Caco-2 (cell line): ENCODE measurements around the gene ATP2B3. TPM values are rescaled to one million over a fixed set of nuclear protein-coding genes. Genes with fewer than 3 reads are reported as not detected.

ENCODE experiments used
- BruUV-seq: library from RNA; stranded (reverse); fragments of 400-500 nt; replicated peaks from 2 replicates; lab custom pipeline; 2021; lab: Mats Ljungman, UMichigan
- CTCF ChIA-PET: fragments of 300-600 bp; sonication (Branson Sonifier 250); formaldehyde crosslinking; loops from one replicate; lab custom pipeline; 2022; ENCODE audit warnings: antibody characterized with exemption; lab: Charles Lee
- POLR2A ChIA-PET: fragments of 300-600 bp; sonication (Branson Sonifier 250); formaldehyde crosslinking; loops from one replicate; lab custom pipeline; 2022; ENCODE audit warnings: antibody characterized with exemption; lab: Charles Lee
- DNase-seq, 2 experiments: peaks; one replicate each; pipeline versions ENCODE4 v3.0.0 to v3.0.0-alpha.2; 2020 to 2022
- H3K27me3 ChIP-seq: replicated peaks from 2 replicates; pipeline ENCODE4 v1.6.0; 2011; ENCODE audit warnings: low read length; ENCODE audit not compliant: control insufficient read depth, insufficient read depth
- H3K36me3 ChIP-seq: 2 replicates; pipeline ENCODE4 v1.5.1; 2011; ENCODE audit warnings: low read length; ENCODE audit not compliant: control insufficient read depth, insufficient read depth
- H3K4me1 ChIP-seq: fragments of 250-450 bp; sonication (Bioruptor Pico); 2 replicates; pipeline ENCODE4 v1.5.1; 2020; ENCODE audit warnings: mild to moderate bottlenecking
- H3K4me3 ChIP-seq: 2 replicates; pipeline ENCODE4 v1.5.1; 2011; ENCODE audit warnings: low read depth, mild to moderate bottlenecking, control low read depth, low read length
- H3K9me3 ChIP-seq: fragments of 250-450 bp; sonication (Bioruptor Pico); 2 replicates; pipeline ENCODE4 v1.5.1; 2020; ENCODE audit warnings: mild to moderate bottlenecking, moderate library complexity
- H3K27ac Mint-ChIP-seq: one replicate; pipeline ENCODE4 v1.8.0; 2022; ENCODE audit warnings: mixed read lengths; ENCODE audit not compliant: unreplicated experiment
- H3K27me3 Mint-ChIP-seq: one replicate; pipeline ENCODE4 v1.8.0; 2022; ENCODE audit warnings: mixed read lengths; ENCODE audit not compliant: insufficient read depth, unreplicated experiment
- H3K36me3 Mint-ChIP-seq: one replicate; pipeline ENCODE4 v1.8.0; 2022; ENCODE audit warnings: mild to moderate bottlenecking, mixed read lengths; ENCODE audit not compliant: insufficient read depth, unreplicated experiment
- H3K4me1 Mint-ChIP-seq: one replicate; pipeline ENCODE4 v1.8.0; 2022; ENCODE audit warnings: low read depth, mixed read lengths; ENCODE audit not compliant: unreplicated experiment
- H3K4me3 Mint-ChIP-seq: one replicate; pipeline ENCODE4 v1.8.0; 2022; ENCODE audit warnings: mild to moderate bottlenecking, moderate library complexity, mixed read lengths; ENCODE audit not compliant: unreplicated experiment
- H3K9me3 Mint-ChIP-seq: one replicate; pipeline ENCODE4 v1.8.0; 2022; ENCODE audit warnings: mixed read lengths; ENCODE audit not compliant: unreplicated experiment
- CTCF ChIP-seq, 2 experiments: fragments of 200-600 bp in 1 of 2; IDR thresholded peaks; 1 replicate in 1 of 2; 2 replicates in 1 of 2; pipeline versions ENCODE4 v1.5.1 to v1.8.0; 2011 to 2022; ENCODE audit warnings: antibody characterized with exemption in 1 of 2, control low read depth in 1 of 2, inconsistent platforms in 1 of 2, low read depth in 1 of 2, low read length in 1 of 2, mild to moderate bottlenecking in 1 of 2, moderate library complexity in 1 of 2; ENCODE audit not compliant: insufficient read depth in 1 of 2, severe bottlenecking in 1 of 2, unreplicated experiment in 1 of 2
- intact Hi-C: fragments of 100-400 bp; cut with micrococcal nuclease; formaldehyde crosslinking; loops from one replicate; pipeline ENCODE4 v1.10.0; 2022; ENCODE audit not compliant: unreplicated experiment
- total RNA-seq: library from RNA; stranded (reverse); gene quantifications from 2 replicates; pipeline ENCODE4 v1.2.3, GENCODE V29; 2022

The ATP2B3 gene
- total RNA-seq, 1 experiment from 2014 or later, result not detected

- Mint-ChIP-seq H3K27me3 (no peaks in the 10 kb centered on the region), H3K27ac (no peak overlapping the region), H3K36me3 (no peaks in the 10 kb centered on the region), H3K9me3 (no peaks in the 10 kb centered on the region), H3K4me3 (no peak overlapping the region), H3K4me1 (no peaks in the 10 kb centered on the region)
- ChIA-PET POLR2A (interaction anchor here (0.6 to 1.0 kb wide), 2 partner anchors 21 to 30 kb away, joined by 4 to 6 read pairs; partner anchors contain the start of gene HAUS7), CTCF (interaction anchor here (1.1 kb wide), 1 partner anchor 30 kb away, joined by 3 read pairs; no protein-coding TSS in a partner anchor)
- Histone ChIP-seq H3K4me1 (peaks cover 35% of the 10 kb centered on the region), H3K36me3 (no peaks in the 10 kb centered on the region), H3K27me3 (no peaks in the 10 kb centered on the region), H3K9me3 (no peaks in the 10 kb centered on the region), H3K4me3 (no peak overlapping the region)
- intact Hi-C loops, result no loop called here
- no TSS peak for BruUV-seq
- DNase-seq, result no peak
- no peak for TF ChIP-seq CTCF (IDR thresholded peaks at IDR 0.05; ENCODE audit: insufficient read depth in 1 of 2, low read depth in 1 of 2, low read length in 1 of 2, severe bottlenecking in 1 of 2, unreplicated experiment in 1 of 2)
Measured at GRCh38 chrX:153491351-153491914, 26.0 kb upstream of the ATP2B3 start.

DNA sequence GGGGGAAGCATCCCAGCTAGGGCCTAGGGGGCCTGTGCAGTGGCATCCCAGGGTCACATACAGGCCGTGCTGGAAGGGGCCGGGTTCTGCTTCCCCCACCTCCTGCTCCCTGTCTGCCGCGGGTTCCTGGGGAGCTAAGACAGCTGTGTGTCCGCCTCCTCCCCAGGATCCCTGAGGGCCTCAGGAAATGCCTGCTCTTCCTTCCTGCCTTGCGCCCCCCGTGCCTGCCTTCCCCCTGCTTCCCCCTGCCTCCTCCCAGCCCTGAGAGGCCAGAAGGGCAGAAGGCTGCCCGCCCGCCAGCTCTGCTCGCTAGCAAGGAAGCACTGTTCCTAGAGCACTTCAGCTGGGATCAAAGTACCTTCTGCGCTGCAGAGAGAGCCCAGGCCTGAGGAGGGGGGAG is 25.5 kb upstream of the ATP2B3 start:
- no TSS peak for BruUV-seq
- H3K27ac Mint-ChIP-seq, result no peak overlapping the region

GRCh38 chrX:153492543-153492942 is 24.9 kb upstream of the ATP2B3 start:
- no peak for TF ChIP-seq CTCF (IDR thresholded peaks at IDR 0.05; ENCODE audit: insufficient read depth in 1 of 2, low read depth in 1 of 2, low read length in 1 of 2, severe bottlenecking in 1 of 2, unreplicated experiment in 1 of 2)
- Mint-ChIP-seq H3K27me3 (no peaks in the 10 kb centered on the region), H3K4me1 (no peaks in the 10 kb centered on the region), H3K4me3 (no peak overlapping the region), H3K27ac (no peak overlapping the region), H3K36me3 (no peaks in the 10 kb centered on the region), H3K9me3 (no peaks in the 10 kb centered on the region)
- CTCF ChIA-PET, result interaction anchor here (0.7 to 0.8 kb wide), 2 partner anchors 22 to 31 kb away, joined by 3 read pairs; partner anchors contain the start of gene HAUS7
- POLR2A ChIA-PET, result no interaction called here
- Histone ChIP-seq H3K4me1 (peaks cover 28% of the 10 kb centered on the region), H3K9me3 (no peaks in the 10 kb centered on the region), H3K4me3 (no peak overlapping the region), H3K27me3 (no peaks in the 10 kb centered on the region), H3K36me3 (no peaks in the 10 kb centered on the region)
- intact Hi-C loops, result no loop called here
- no peak for DNase-seq
- no TSS peak for BruUV-seq

More for the DNA sequence above, 25.5 kb upstream of the ATP2B3 start:
- intact Hi-C loops, result no loop called here
- H3K36me3 ChIP-seq, result no peaks in the 10 kb centered on the region
- no peaks in the 10 kb centered on the region for H3K27me3 ChIP-seq
- H3K4me3 Mint-ChIP-seq, result no peak overlapping the region
- H3K27me3 Mint-ChIP-seq, result no peaks in the 10 kb centered on the region
- H3K9me3 ChIP-seq, result no peaks in the 10 kb centered on the region
- H3K4me3 ChIP-seq, result no peak overlapping the region
- H3K4me1 Mint-ChIP-seq, result no peaks in the 10 kb centered on the region
- peaks cover 34% of the 10 kb centered on the region for H3K4me1 ChIP-seq
- H3K9me3 Mint-ChIP-seq, result no peaks in the 10 kb centered on the region
- no peaks in the 10 kb centered on the region for H3K36me3 Mint-ChIP-seq
- POLR2A ChIA-PET, result interaction anchor here (0.6 kb wide), 1 partner anchor 31 kb away, joined by 4 read pairs; no protein-coding TSS in a partner anchor
- no peak for DNase-seq
- CTCF ChIA-PET, result interaction anchor here (0.8 kb wide), 1 partner anchor 31 kb away, joined by 3 read pairs; no protein-coding TSS in a partner anchor
- no peak for TF ChIP-seq CTCF (IDR thresholded peaks at IDR 0.05; ENCODE audit: insufficient read depth in 1 of 2, low read depth in 1 of 2, low read length in 1 of 2, severe bottlenecking in 1 of 2, unreplicated experiment in 1 of 2)
